Naive thymus-derived CD4-positive, alpha-beta T cell (primary cell): ENCODE results near the gene SLC4A11. TPM values are rescaled to one million over a fixed set of nuclear protein-coding genes. Genes with fewer than 3 reads are reported as not detected.

Source experiments
- ATAC-seq: fragments of 150-1000 bp; cut with Tn5 transposase; 2 replicates; pipeline ENCODE4 v1.10.0; 2021; ENCODE audit warnings: mild to moderate bottlenecking, moderate library complexity
- CTCF ChIA-PET: fragments of 350-600 bp; sonication (Branson Sonifier 250); formaldehyde crosslinking; loops from one replicate; lab custom pipeline; 2021; ENCODE audit warnings: antibody characterized with exemption; lab: Charles Lee
- POLR2A ChIA-PET: fragments of 350-600 bp; sonication (Branson Sonifier 250); formaldehyde crosslinking; loops from one replicate; lab custom pipeline; 2021; ENCODE audit warnings: antibody characterized with exemption, inconsistent platforms; lab: Charles Lee
- DNase-seq, 9 donors: peaks; one replicate each; pipeline versions ENCODE4 v3.0.0 to v3.0.0-alpha.2; 2020 to 2022; ENCODE audit warnings: mixed read lengths in 1 of 9
- H3K27ac ChIP-seq: one replicate; pipeline ENCODE4 v1.7.0; 2013; ENCODE audit warnings: mild to moderate bottlenecking, low read depth, low read length, moderate library complexity
- H3K27me3 ChIP-seq, 2 donors: one replicate each; pipeline ENCODE4 v1.7.0; 2013; ENCODE audit warnings: low read length in 2 of 2, mild to moderate bottlenecking in 2 of 2, moderate library complexity in 2 of 2; ENCODE audit not compliant: control insufficient read depth in 2 of 2, insufficient read depth in 2 of 2
- H3K36me3 ChIP-seq, 3 experiments: 1 replicate in 2 of 3; 2 replicates in 1 of 3; pipeline ENCODE4 v1.7.0; 2013; ENCODE audit warnings: low read length in 3 of 3, mild to moderate bottlenecking in 3 of 3, moderate library complexity in 1 of 3; ENCODE audit not compliant: insufficient read depth in 3 of 3, control insufficient read depth in 2 of 3
- H3K4me1 ChIP-seq, 2 donors: one replicate each; pipeline ENCODE4 v1.7.0; 2013; ENCODE audit warnings: low read length in 2 of 2, mild to moderate bottlenecking in 2 of 2, moderate library complexity in 1 of 2; ENCODE audit not compliant: control insufficient read depth in 2 of 2, insufficient read depth in 2 of 2
- H3K4me3 ChIP-seq: 2 replicates; pipeline ENCODE4 v1.7.0; 2013; ENCODE audit warnings: mild to moderate bottlenecking, low read length
- H3K9me3 ChIP-seq, 3 experiments: 1 replicate in 2 of 3; 2 replicates in 1 of 3; pipeline ENCODE4 v1.7.0; 2013; ENCODE audit warnings: low read length in 3 of 3; ENCODE audit not compliant: control insufficient read depth in 2 of 3
- H3K27ac Mint-ChIP-seq, 9 donors: one replicate each; pipeline ENCODE4 v1.8.0; 2020 to 2022; ENCODE audit warnings: mixed read lengths in 9 of 9, mild to moderate bottlenecking in 8 of 9, moderate library complexity in 5 of 9, inconsistent platforms in 2 of 9
- H3K27me3 Mint-ChIP-seq, 5 donors: one replicate each; pipeline ENCODE4 v1.8.0; 2021 to 2022; ENCODE audit warnings: mixed read lengths in 5 of 5, mild to moderate bottlenecking in 1 of 5
- H3K36me3 Mint-ChIP-seq, 5 donors: one replicate each; pipeline ENCODE4 v1.8.0; 2020 to 2022; ENCODE audit warnings: mixed read lengths in 5 of 5, mild to moderate bottlenecking in 3 of 5, inconsistent platforms in 1 of 5
- H3K4me1 Mint-ChIP-seq, 7 donors: one replicate each; pipeline ENCODE4 v1.8.0; 2020 to 2022; ENCODE audit warnings: mixed read lengths in 7 of 7, mild to moderate bottlenecking in 3 of 7, inconsistent platforms in 1 of 7
- H3K4me3 Mint-ChIP-seq, 10 donors: one replicate each; pipeline ENCODE4 v1.8.0; 2020 to 2022; ENCODE audit warnings: mild to moderate bottlenecking in 10 of 10, mixed read lengths in 10 of 10, moderate library complexity in 6 of 10, inconsistent platforms in 2 of 10
- H3K9me3 Mint-ChIP-seq, 11 donors: one replicate each; pipeline ENCODE4 v1.8.0; 2020 to 2022; ENCODE audit warnings: mixed read lengths in 11 of 11, mild to moderate bottlenecking in 4 of 11, inconsistent platforms in 1 of 11, moderate library complexity in 1 of 11
- intact Hi-C, 2 donors: fragments of 100-400 bp; cut with micrococcal nuclease; formaldehyde crosslinking; loops; one replicate each; pipeline ENCODE4 v1.15.1; 2023
- polyA plus RNA-seq, 2 donors: library from polyadenylated mRNA; unstranded; fragments of 300-500 nt; fragmentation: Illumina TruSeq; gene quantifications; one replicate each; pipeline ENCODE4 v1.2.3, GENCODE V29; 2021
- total RNA-seq, 6 experiments: library from RNA in 5 of 6; stranded (reverse) in 5 of 6; gene quantifications; 1 replicate in 5 of 6; 2 replicates in 1 of 6; pipeline ENCODE4 v1.2.3 and lab custom pipeline; 2021 to 2026

The SLC4A11 gene
- total and polyA plus RNA-seq, 7 experiments from 2014 or later = 0.19 to 1.5 (median 0.93) TPM; not detected in 3

DNA sequence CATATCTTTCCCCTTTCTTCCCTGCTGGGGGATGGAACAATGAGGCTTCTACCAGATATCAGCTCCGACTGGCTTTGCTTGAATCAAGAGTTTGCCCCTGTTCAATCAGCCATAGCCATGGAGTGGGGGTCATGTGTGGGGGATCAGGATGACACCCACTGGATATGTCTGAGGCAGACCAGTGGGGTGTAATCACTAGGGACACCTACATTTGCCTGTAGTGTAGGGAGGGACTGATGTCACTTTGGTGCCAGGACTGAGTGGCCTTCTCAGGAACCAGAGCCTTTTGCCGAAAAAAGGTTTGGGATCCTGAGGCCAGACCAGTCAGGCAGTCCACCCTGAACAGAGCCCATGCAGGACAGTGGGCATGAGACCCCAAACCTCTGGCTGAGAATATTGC is 28.6 kb downstream of the SLC4A11 start:
- H3K4me1 Mint-ChIP-seq = peaks cover 20 to 29% (median 27%) of the 10 kb centered on the region in 7 donors
- Histone ChIP-seq H3K4me1 (peaks cover 8 to 14% of the 10 kb centered on the region in 2 donors), H3K9me3 (no peaks in the 10 kb centered on the region), H3K4me3 (peak overlapping the region; percentile 94), H3K27me3 (no peaks in the 10 kb centered on the region), H3K27ac (peak overlapping the region; percentile 85), H3K36me3 (peaks cover 0 to 29% (median 0%) of the 10 kb centered on the region in 3 experiments)
- ChIA-PET POLR2A (interaction anchor here (0.6 to 2.1 kb wide), 2 partner anchors 9 to 1804 kb away, joined by 3 to 7 read pairs; no protein-coding TSS in a partner anchor), CTCF (interaction anchor here (1.2 kb wide), 1 partner anchor 9 kb away, joined by 3 read pairs; no protein-coding TSS in a partner anchor)
- ATAC-seq = no peak
- no peak for DNase-seq
- intact Hi-C loops = no loop called here
- H3K4me3 Mint-ChIP-seq = peak overlapping the region; percentile 85 to 100 (median 96)
- peaks cover 0 to 11% (median 6%) of the 10 kb centered on the region in 5 donors for H3K36me3 Mint-ChIP-seq
- peak overlapping the region in 8 of 9 donors; percentile 87 to 99 (median 94) for H3K27ac Mint-ChIP-seq
- H3K27me3 Mint-ChIP-seq = no peaks in the 10 kb centered on the region
- no peaks in the 10 kb centered on the region for H3K9me3 Mint-ChIP-seq

DNA sequence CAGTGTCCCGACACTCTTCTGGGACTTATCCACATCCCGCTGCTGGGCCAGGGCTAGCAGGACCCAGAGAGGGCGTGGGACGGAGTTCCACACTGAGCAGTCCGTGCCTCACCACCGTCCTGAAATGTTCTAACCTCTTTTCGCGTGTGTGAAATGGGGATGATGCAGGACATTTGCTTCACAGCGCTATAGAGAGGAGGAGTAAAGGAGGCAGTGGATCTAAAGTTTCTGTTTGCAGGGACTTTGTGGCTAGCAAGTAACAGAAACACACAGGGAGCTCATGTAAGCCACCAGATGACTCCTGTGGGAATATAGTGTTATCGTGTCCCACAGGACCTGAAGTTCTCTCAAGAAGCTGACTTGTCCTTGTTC is 29.1 kb downstream of the SLC4A11 start:
- intact Hi-C loops = loop anchor here (1.0 to 10.0 kb wide), 8 partner anchors 37 to 739 kb away; partner anchors contain the start of genes ATRN (in 1 of the 2), DNAAF9 (in 1 of the 2), LZTS3 (in 1 of the 2) and MRPS26 (in 1 of the 2)
- POLR2A ChIA-PET = interaction anchor here (0.6 to 2.1 kb wide), 6 partner anchors 9 to 1804 kb away, joined by 3 to 7 read pairs (median 4); partner anchors contain the start of gene LZTS3
- H3K9me3 Mint-ChIP-seq = no peaks in the 10 kb centered on the region
- peak; percentile 43 for ATAC-seq
- Histone ChIP-seq H3K27ac (peak overlapping the region; percentile 85), H3K4me3 (peak overlapping the region; percentile 94), H3K9me3 (no peaks in the 10 kb centered on the region), H3K36me3 (peaks cover 0 to 25% (median 0%) of the 10 kb centered on the region in 3 experiments), H3K4me1 (peaks cover 8 to 14% of the 10 kb centered on the region in 2 donors), H3K27me3 (no peaks in the 10 kb centered on the region)
- H3K4me1 Mint-ChIP-seq = peaks cover 20 to 32% (median 27%) of the 10 kb centered on the region in 7 donors
- peak in 1 of 9 donors; percentile 10 for DNase-seq
- H3K27me3 Mint-ChIP-seq = no peaks in the 10 kb centered on the region
- peak overlapping the region; percentile 85 to 99 (median 94) for H3K27ac Mint-ChIP-seq
- peaks cover 0 to 11% (median 6%) of the 10 kb centered on the region in 5 donors for H3K36me3 Mint-ChIP-seq
- CTCF ChIA-PET = interaction anchor here (1.2 kb wide), 1 partner anchor 9 kb away, joined by 3 read pairs; no protein-coding TSS in a partner anchor
- peak overlapping the region; percentile 85 to 100 (median 96) for H3K4me3 Mint-ChIP-seq

DNA sequence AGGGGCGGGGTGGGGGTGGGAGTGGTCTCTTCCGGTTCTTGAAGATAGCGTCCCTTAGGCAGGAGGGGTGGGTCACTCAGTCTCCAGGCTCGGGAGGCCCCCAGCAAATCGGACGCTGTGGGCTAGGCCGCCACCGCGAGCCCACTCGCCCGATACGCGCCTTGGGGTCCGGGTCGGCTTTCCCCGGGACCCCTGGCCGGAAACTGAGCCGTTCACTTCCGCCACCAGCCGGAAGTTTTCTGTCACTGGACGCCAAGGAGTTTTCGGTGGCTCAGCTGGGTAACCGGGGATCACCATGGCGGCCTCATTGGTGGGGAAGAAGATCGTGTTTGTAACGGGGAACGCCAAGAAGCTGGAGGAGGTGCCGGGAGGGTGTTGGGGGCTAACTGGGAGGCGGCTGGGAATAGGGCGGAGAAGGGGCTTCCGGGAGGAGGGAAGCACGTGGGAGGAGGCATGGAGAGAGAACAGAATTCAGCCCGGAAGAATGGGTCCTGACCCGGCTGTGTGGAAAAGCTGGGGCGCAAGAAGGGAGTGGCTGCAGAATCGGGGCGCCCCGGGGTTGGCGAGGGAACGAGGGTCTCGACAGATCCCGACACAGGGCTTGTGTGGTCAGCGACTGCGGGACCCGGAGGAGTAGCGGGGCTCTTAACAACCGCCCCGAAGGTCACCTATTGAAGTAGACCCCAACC is 29.6 kb downstream of the SLC4A11 start, which contains the start of gene ITPA:
TSS of gene ITPA (plus strand) at position 242 of the 689 bp plus-strand sequence. CDS start at position 296, 54 bp downstream.
- H3K27me3 Mint-ChIP-seq = no peaks in the 10 kb centered on the region

DNA sequence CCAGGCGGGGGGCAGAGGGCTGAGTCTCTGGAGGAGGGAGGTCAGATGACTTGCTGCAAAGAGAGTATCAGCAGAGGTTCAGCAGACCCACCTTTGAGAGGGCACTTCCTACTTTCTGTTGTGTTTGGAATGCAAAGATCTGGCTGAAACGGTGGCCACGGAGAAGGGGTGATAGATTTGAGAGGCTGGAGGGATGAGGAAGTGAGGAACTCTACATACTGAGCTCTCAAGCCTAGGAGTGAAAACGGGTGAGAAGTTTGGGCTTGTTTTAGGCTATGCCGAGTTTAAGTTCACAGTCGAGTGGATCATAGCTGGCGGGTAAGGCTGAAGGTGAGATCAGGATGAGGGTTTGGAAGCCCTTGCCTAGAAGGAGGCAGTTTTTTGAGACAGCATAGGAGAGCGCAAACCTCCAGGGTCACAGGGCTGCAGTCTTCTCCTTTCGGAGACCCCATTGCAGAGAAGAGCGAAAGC is 30.2 kb downstream of the SLC4A11 start:
- peak overlapping the region; percentile 85 to 100 (median 96) for H3K4me3 Mint-ChIP-seq
- DNase-seq (peak in 2 of 9 donors; percentile 18 to 23), ATAC-seq (no peak)
- H3K36me3 ChIP-seq = peaks cover 0 to 26% (median 0%) of the 10 kb centered on the region in 3 experiments
- peaks cover 23 to 41% (median 36%) of the 10 kb centered on the region in 7 donors for H3K4me1 Mint-ChIP-seq
- H3K9me3 Mint-ChIP-seq = no peaks in the 10 kb centered on the region
- peak overlapping the region; percentile 85 to 99 (median 94) for H3K27ac Mint-ChIP-seq
- H3K9me3 ChIP-seq = no peaks in the 10 kb centered on the region
- H3K27me3 Mint-ChIP-seq = no peaks in the 10 kb centered on the region
- no peaks in the 10 kb centered on the region for H3K27me3 ChIP-seq
- ChIA-PET POLR2A (interaction anchor here (0.6 to 2.1 kb wide), 9 partner anchors 10 to 308 kb away, joined by 3 to 7 read pairs (median 4); partner anchors contain the start of genes FASTKD5, LZTS3 and UBOX5), CTCF (interaction anchor here (1.4 kb wide), 1 partner anchor 92 kb away, joined by 3 read pairs; no protein-coding TSS in a partner anchor)
- peak overlapping the region; percentile 94 for H3K4me3 ChIP-seq
- peaks cover 0 to 12% (median 5%) of the 10 kb centered on the region in 5 donors for H3K36me3 Mint-ChIP-seq
- intact Hi-C loops = loop anchor here (1.0 to 10.0 kb wide), 8 partner anchors 36 to 738 kb away; partner anchors contain the start of genes ATRN (in 1 of the 2), DNAAF9 (in 1 of the 2), LZTS3 (in 1 of the 2) and MRPS26 (in 1 of the 2)
- peak overlapping the region; percentile 85 for H3K27ac ChIP-seq
- H3K4me1 ChIP-seq = peaks cover 8 to 14% of the 10 kb centered on the region in 2 donors

More for the DNA sequence above, 29.6 kb downstream of the SLC4A11 start, which contains the start of gene ITPA:
- CTCF ChIA-PET = interaction anchor here (1.2 to 1.4 kb wide), 2 partner anchors 10 to 92 kb away, joined by 3 read pairs; no protein-coding TSS in a partner anchor
- peaks cover 0 to 23% (median 0%) of the 10 kb centered on the region in 3 experiments for H3K36me3 ChIP-seq
- Mint-ChIP-seq H3K36me3 (peaks cover 0 to 12% (median 6%) of the 10 kb centered on the region in 5 donors), H3K27ac (peak within 1 kb of the TSS; percentile 85 to 99 (median 94)), H3K4me1 (peaks cover 20 to 38% (median 31%) of the 10 kb centered on the region in 7 donors), H3K9me3 (no peaks in the 10 kb centered on the region), H3K4me3 (peak within 1 kb of the TSS; percentile 85 to 100 (median 96))
- no peaks in the 10 kb centered on the region for H3K27me3 ChIP-seq
- intact Hi-C loops = loop anchor here (1.0 to 10.0 kb wide), 8 partner anchors 36 to 739 kb away; partner anchors contain the start of genes ATRN (in 1 of the 2), DNAAF9 (in 1 of the 2), LZTS3 (in 1 of the 2) and MRPS26 (in 1 of the 2)
- POLR2A ChIA-PET = interaction anchor here (0.6 to 2.1 kb wide), 8 partner anchors 10 to 307 kb away, joined by 3 to 7 read pairs (median 4); partner anchors contain the start of genes FASTKD5, LZTS3 and UBOX5
- H3K4me1 ChIP-seq = peaks cover 8 to 14% of the 10 kb centered on the region in 2 donors
- ATAC-seq = peak; percentile 44
- peak within 1 kb of the TSS; percentile 85 for H3K27ac ChIP-seq
- peak; percentile 26 to 67 (median 42) for DNase-seq
- no peaks in the 10 kb centered on the region for H3K9me3 ChIP-seq
- H3K4me3 ChIP-seq = peak within 1 kb of the TSS; percentile 94

DNA sequence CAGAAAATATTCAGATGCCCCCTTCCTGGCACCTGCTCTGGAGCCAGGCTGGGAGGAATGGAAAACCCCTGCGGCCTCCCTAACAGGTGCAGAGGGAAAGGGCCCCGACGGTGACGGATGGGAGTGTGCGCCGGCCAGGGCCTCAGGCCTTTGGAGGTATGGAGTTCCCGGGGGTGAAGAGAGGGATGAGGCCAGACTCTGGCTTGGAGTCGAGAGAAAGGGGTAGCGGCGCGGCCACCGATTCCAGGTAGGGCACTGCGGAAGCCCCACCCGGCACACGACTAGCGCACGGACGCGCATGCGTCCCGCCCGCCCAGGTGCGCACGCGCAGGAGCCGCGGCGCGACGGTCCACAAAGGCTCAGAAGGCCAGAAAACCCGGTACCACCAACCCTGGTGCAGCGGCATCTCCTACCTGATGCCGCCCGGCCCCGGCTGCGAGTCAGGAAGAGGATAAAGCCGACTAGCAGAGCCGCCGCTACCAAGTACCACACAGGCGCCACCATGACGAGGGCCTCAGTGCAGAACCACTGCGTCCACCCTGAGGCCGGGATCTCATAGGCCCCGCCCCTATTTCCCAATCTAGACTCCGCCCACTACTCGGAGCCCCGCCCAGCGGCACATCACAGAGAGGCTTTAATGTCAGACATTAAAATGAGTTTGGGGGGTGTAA is 34.7 kb downstream of the SLC4A11 start, which contains the start of gene DDRGK1:
TSS of gene DDRGK1 (minus strand) at position 559 of the 671 bp plus-strand sequence. CDS start at position 504, 55 bp downstream.
- intact Hi-C loops = loop anchor here (1.0 to 10.0 kb wide), 8 partner anchors 31 to 271 kb away; partner anchors contain the start of genes DNAAF9 (in 2 of the 2), LZTS3 (in 2 of the 2), ATRN (in 1 of the 2) and FASTKD5 (in 1 of the 2)
- ChIA-PET POLR2A (interaction anchor here (0.8 to 1.5 kb wide), 7 partner anchors 9 to 111 kb away, joined by 3 to 7 read pairs (median 3); no protein-coding TSS in a partner anchor), CTCF (interaction anchor here (1.5 to 1.7 kb wide), 2 partner anchors 86 to 112 kb away, joined by 4 to 6 read pairs; no protein-coding TSS in a partner anchor)
- Mint-ChIP-seq H3K4me1 (peaks cover 21 to 26% (median 22%) of the 10 kb centered on the region in 7 donors), H3K9me3 (no peaks in the 10 kb centered on the region), H3K4me3 (peak within 1 kb of the TSS; percentile 91 to 97 (median 95)), H3K36me3 (peaks cover 0 to 19% (median 11%) of the 10 kb centered on the region in 5 donors), H3K27ac (peak within 1 kb of the TSS; percentile 91 to 98 (median 96)), H3K27me3 (no peaks in the 10 kb centered on the region)
- DNase-seq (peak; percentile 79 to 95 (median 90)), ATAC-seq (peak; percentile 96)
- H3K36me3 ChIP-seq = peaks cover 0 to 31% (median 4%) of the 10 kb centered on the region in 3 experiments
- peak within 1 kb of the TSS; percentile 91 for H3K27ac ChIP-seq
- H3K27me3 ChIP-seq = no peaks in the 10 kb centered on the region
- H3K4me3 ChIP-seq = peak within 1 kb of the TSS; percentile 99
- no peaks in the 10 kb centered on the region for H3K9me3 ChIP-seq
- peaks cover 12 to 18% of the 10 kb centered on the region in 2 donors for H3K4me1 ChIP-seq
